B cell (primary cell): Measurements from ENCODE around the gene SERPINE3. TPM values are rescaled to one million over a fixed set of nuclear protein-coding genes. Genes with fewer than 3 reads are reported as not detected.

Source experiments
- ATAC-seq: fragments of 200-7000 bp; cut with Tn5 transposase; one replicate; pipeline ENCODE4 v1.10.0; 2021; ENCODE audit warnings: low read depth, mild to moderate bottlenecking, moderate number of reproducible peaks, moderate library complexity
- CTCF ChIA-PET: fragments of 350-600 bp; sonication (Branson Sonifier 250); formaldehyde crosslinking; loops from one replicate; lab custom pipeline; 2021; ENCODE audit warnings: antibody characterized with exemption, inconsistent platforms; lab: Charles Lee
- POLR2A ChIA-PET: fragments of 350-600 bp; sonication (Branson Sonifier 250); formaldehyde crosslinking; loops from one replicate; lab custom pipeline; 2021; ENCODE audit warnings: antibody characterized with exemption; lab: Charles Lee
- DNase-seq: peaks from one replicate; pipeline ENCODE4 v3.0.0; 2013
- H2AFZ ChIP-seq: 2 replicates; pipeline ENCODE4 v1.6.1; 2012; ENCODE audit warnings: mild to moderate bottlenecking, low read depth, low read length; ENCODE audit not compliant: insufficient read depth, poor library complexity, severe bottlenecking
- H3K27ac ChIP-seq, 2 donors: 1 replicate in 1 of 2; 2 replicates in 1 of 2; pipeline ENCODE4 v1.5.1; 2012 to 2013; ENCODE audit warnings: low read length in 2 of 2, mild to moderate bottlenecking in 2 of 2, moderate library complexity in 1 of 2
- H3K27me3 ChIP-seq, 4 experiments: fragments of 200-600 bp in 1 of 4; sonication (generic) in 1 of 4; replicated peaks in 1 of 4; 1 replicate in 2 of 4; 2 replicates in 2 of 4; pipeline versions ENCODE4 v1.6.1 to v1.7.0; 2013 to 2016; ENCODE audit warnings: low read length in 3 of 4, mild to moderate bottlenecking in 2 of 4, mixed read lengths in 1 of 4, moderate library complexity in 1 of 4; ENCODE audit not compliant: insufficient read depth in 4 of 4, control insufficient read depth in 3 of 4; ENCODE audit errors: control extremely low read depth in 1 of 4
- H3K36me3 ChIP-seq, 2 experiments: replicated peaks in 1 of 2; 1 replicate in 1 of 2; 2 replicates in 1 of 2; pipeline versions ENCODE4 v1.6.1 to v1.7.1; 2013; ENCODE audit warnings: low read length in 1 of 2; ENCODE audit not compliant: insufficient read depth in 2 of 2, control insufficient read depth in 1 of 2; ENCODE audit errors: control extremely low read depth in 1 of 2, extremely low read depth in 1 of 2
- H3K4me1 ChIP-seq, 2 donors: fragments of 200-600 bp in 1 of 2; sonication (generic) in 1 of 2; 1 replicate in 1 of 2; 2 replicates in 1 of 2; pipeline versions ENCODE4 v1.5.1 to v1.6.1; 2013 to 2017; ENCODE audit warnings: low read length in 2 of 2; ENCODE audit not compliant: control insufficient read depth in 2 of 2, insufficient read depth in 2 of 2
- H3K4me2 ChIP-seq: replicated peaks from 2 replicates; pipeline ENCODE3; 2012; ENCODE audit warnings: mild to moderate bottlenecking, low read depth, low read length; ENCODE audit not compliant: poor library complexity, severe bottlenecking
- H3K4me3 ChIP-seq, 5 experiments: fragments of 200-600 bp in 1 of 5; sonication (generic) in 1 of 5; 1 replicate in 3 of 5; 2 replicates in 2 of 5; pipeline versions ENCODE4 v1.5.1 to v1.7.0; 2011 to 2016; ENCODE audit warnings: low read length in 4 of 5, mild to moderate bottlenecking in 4 of 5, low read depth in 2 of 5, control low read depth in 1 of 5, moderate library complexity in 1 of 5; ENCODE audit not compliant: insufficient read depth in 1 of 5; ENCODE audit errors: control extremely low read depth in 1 of 5, extremely low read depth in 1 of 5
- H3K79me2 ChIP-seq: fragments of 200-600 bp; sonication (generic); one replicate; pipeline ENCODE4 v1.6.0; 2016; ENCODE audit warnings: low read length; ENCODE audit not compliant: control insufficient read depth, insufficient read depth
- H3K9ac ChIP-seq: fragments of 200-600 bp; sonication (generic); 2 replicates; pipeline ENCODE4 v1.6.1; 2017; ENCODE audit warnings: mild to moderate bottlenecking, low read length, moderate library complexity
- H3K9me3 ChIP-seq, 3 donors: one replicate each; pipeline versions ENCODE4 v1.6.1 to v1.7.1; 2013; ENCODE audit warnings: low read length in 2 of 3; ENCODE audit not compliant: control insufficient read depth in 2 of 3, insufficient read depth in 1 of 3; ENCODE audit errors: control extremely low read depth in 1 of 3
- H4K20me1 ChIP-seq: 2 replicates; pipeline ENCODE4 v1.6.0; 2012; ENCODE audit warnings: mild to moderate bottlenecking, low read length; ENCODE audit not compliant: insufficient read depth, control insufficient read depth, poor library complexity, severe bottlenecking
- H3K27ac Mint-ChIP-seq: one replicate; pipeline ENCODE4 v1.8.0; 2021; ENCODE audit warnings: mixed read lengths
- H3K27me3 Mint-ChIP-seq: one replicate; pipeline ENCODE4 v1.8.0; 2021; ENCODE audit warnings: mixed read lengths
- H3K4me1 Mint-ChIP-seq: one replicate; pipeline ENCODE4 v1.8.0; 2021; ENCODE audit warnings: mixed read lengths
- H3K4me3 Mint-ChIP-seq: one replicate; pipeline ENCODE4 v1.8.0; 2021; ENCODE audit warnings: mixed read lengths
- H3K9me3 Mint-ChIP-seq: one replicate; pipeline ENCODE4 v1.8.0; 2022; ENCODE audit warnings: mixed read lengths; ENCODE audit not compliant: insufficient read depth
- CTCF ChIP-seq: fragments of 200-600 bp; IDR thresholded peaks from one replicate; pipeline ENCODE4 v1.8.0; 2022; ENCODE audit warnings: antibody characterized with exemption, mild to moderate bottlenecking
- EZH2 ChIP-seq: IDR thresholded peaks from 2 replicates; pipeline ENCODE4 v1.6.1; 2012; ENCODE audit warnings: borderline replicate concordance, low read depth, mild to moderate bottlenecking, moderate library complexity, low read length; ENCODE audit not compliant: insufficient read depth, poor library complexity, severe bottlenecking
- whole genome bisulfite sequencing: methylation state at CpG from one replicate; pipeline ENCODE4 v1.1.5; 2013; ENCODE audit warnings: missing lambda C conversion rate; ENCODE audit not compliant: insufficient coverage; 5-methylcytosine and 5-hydroxymethylcytosine counted together
- intact Hi-C: fragments of 100-400 bp; cut with micrococcal nuclease; formaldehyde crosslinking; loops from one replicate; pipeline ENCODE4 v1.10.0; 2022
- polyA plus RNA-seq: library from polyadenylated mRNA; depleted of rRNA; stranded (reverse); fragments of >200 nt; gene quantifications from 2 replicates; pipeline ENCODE4 v1.2.3, GENCODE V29; 2012
- total RNA-seq, 2 donors: library from RNA; stranded (reverse); fragments of 120-200 nt in 1 of 2; gene quantifications; 1 replicate in 1 of 2; 2 replicates in 1 of 2; pipeline versions ENCODE4 v1.2.3 to v1.2.4, GENCODE V29; 2013 to 2022

The SERPINE3 gene
- total and polyA plus RNA-seq, 2 donors (not counting 1 experiment from before 2014, with no cell fraction given) = not detected

GRCh38 chr13:51339952-51340732 lies 651 bp downstream of the SERPINE3 start:
- Histone ChIP-seq H3K79me2 (no peaks in the 10 kb centered on the region), H3K4me2 (no peak overlapping the region), H3K9ac (no peak overlapping the region), H3K9me3 (no peaks in the 10 kb centered on the region), H3K27ac (no peak overlapping the region), H3K4me3 (no peak overlapping the region), H3K36me3 (no peaks in the 10 kb centered on the region), H4K20me1 (no peaks in the 10 kb centered on the region), H2AFZ (no peak overlapping the region), H3K4me1 (no peaks in the 10 kb centered on the region), H3K27me3 (no peaks in the 10 kb centered on the region)
- no peak for DNase-seq
- ATAC-seq = no peak
- intact Hi-C loops = no loop called here
- no CpG with 5 or more reads among the region's 4 CpGs for WGBS
- no peak overlapping the region for H3K27ac Mint-ChIP-seq
- H3K4me1 Mint-ChIP-seq = no peaks in the 10 kb centered on the region
- no peaks in the 10 kb centered on the region for H3K9me3 Mint-ChIP-seq
- ChIA-PET CTCF (no interaction called here), POLR2A (no interaction called here)
- no peak for TF ChIP-seq EZH2
- no peaks in the 10 kb centered on the region for H3K27me3 Mint-ChIP-seq
- no peak overlapping the region for H3K4me3 Mint-ChIP-seq

- TF ChIP-seq CTCF (no peak), EZH2 (no peak)
- Mint-ChIP-seq H3K27ac (no peak overlapping the region), H3K4me3 (no peak overlapping the region), H3K4me1 (no peaks in the 10 kb centered on the region), H3K27me3 (no peaks in the 10 kb centered on the region), H3K9me3 (no peaks in the 10 kb centered on the region)
- Histone ChIP-seq H3K4me2 (no peak overlapping the region), H3K9me3 (no peaks in the 10 kb centered on the region), H3K36me3 (no peaks in the 10 kb centered on the region), H3K27me3 (no peaks in the 10 kb centered on the region), H3K4me3 (no peak overlapping the region), H3K79me2 (no peaks in the 10 kb centered on the region), H3K9ac (no peak overlapping the region), H2AFZ (no peak overlapping the region), H4K20me1 (no peaks in the 10 kb centered on the region), H3K27ac (no peak overlapping the region), H3K4me1 (no peaks in the 10 kb centered on the region)
- DNase-seq (no peak), ATAC-seq (no peak)
- CTCF ChIA-PET = no interaction called here
- POLR2A ChIA-PET = no interaction called here
- intact Hi-C loops = no loop called here
- WGBS = 100% methylated on average over 2 of the region's 2 CpGs
These were observed 1.7 kb downstream of the SERPINE3 start for GRCh38 chr13:51341232-51341631.
